ENCODE results near the gene BUB3. TPM values are rescaled to one million over a fixed set of nuclear protein-coding genes. Genes with fewer than 3 reads are reported as not detected.
A peak's percentile ranks its signal among the peaks of the same experiment; 100 is the strongest.

The BUB3 gene
- total RNA-seq, 1 donor from 2014 or later: 124 TPM

GRCh38 chr10:123143162-123143824, 10.9 kb upstream of the BUB3 start:
- H3K27ac Mint-ChIP-seq: no peak overlapping the region
- H3K36me3 Mint-ChIP-seq: no peaks in the 10 kb centered on the region
- no peaks in the 10 kb centered on the region for H3K9me3 Mint-ChIP-seq
- TF ChIP-seq CTCF (conservative IDR thresholded peaks at IDR 0.05): no peak
- no peak overlapping the region for H3K4me3 Mint-ChIP-seq
- peaks cover 21% of the 10 kb centered on the region for H3K4me1 Mint-ChIP-seq (ENCODE audit: unreplicated experiment)
- no peak for DNase-seq (ENCODE audit: extremely low spot score, unreplicated experiment)
- H3K27me3 Mint-ChIP-seq: peaks cover 94% of the 10 kb centered on the region

- no peak overlapping the region for H3K27ac Mint-ChIP-seq
- no peaks in the 10 kb centered on the region for H3K9me3 Mint-ChIP-seq
- DNase-seq (ENCODE audit: extremely low spot score, unreplicated experiment): no peak
- no peak for TF ChIP-seq CTCF (conservative IDR thresholded peaks at IDR 0.05)
- H3K4me1 Mint-ChIP-seq (ENCODE audit: unreplicated experiment): peaks cover 22% of the 10 kb centered on the region
- H3K4me3 Mint-ChIP-seq: no peak overlapping the region
- H3K27me3 Mint-ChIP-seq: peaks cover 92% of the 10 kb centered on the region
- H3K36me3 Mint-ChIP-seq: no peaks in the 10 kb centered on the region
Measured at GRCh38 chr10:123143825-123144168, 10.4 kb upstream of the BUB3 start.

DNA sequence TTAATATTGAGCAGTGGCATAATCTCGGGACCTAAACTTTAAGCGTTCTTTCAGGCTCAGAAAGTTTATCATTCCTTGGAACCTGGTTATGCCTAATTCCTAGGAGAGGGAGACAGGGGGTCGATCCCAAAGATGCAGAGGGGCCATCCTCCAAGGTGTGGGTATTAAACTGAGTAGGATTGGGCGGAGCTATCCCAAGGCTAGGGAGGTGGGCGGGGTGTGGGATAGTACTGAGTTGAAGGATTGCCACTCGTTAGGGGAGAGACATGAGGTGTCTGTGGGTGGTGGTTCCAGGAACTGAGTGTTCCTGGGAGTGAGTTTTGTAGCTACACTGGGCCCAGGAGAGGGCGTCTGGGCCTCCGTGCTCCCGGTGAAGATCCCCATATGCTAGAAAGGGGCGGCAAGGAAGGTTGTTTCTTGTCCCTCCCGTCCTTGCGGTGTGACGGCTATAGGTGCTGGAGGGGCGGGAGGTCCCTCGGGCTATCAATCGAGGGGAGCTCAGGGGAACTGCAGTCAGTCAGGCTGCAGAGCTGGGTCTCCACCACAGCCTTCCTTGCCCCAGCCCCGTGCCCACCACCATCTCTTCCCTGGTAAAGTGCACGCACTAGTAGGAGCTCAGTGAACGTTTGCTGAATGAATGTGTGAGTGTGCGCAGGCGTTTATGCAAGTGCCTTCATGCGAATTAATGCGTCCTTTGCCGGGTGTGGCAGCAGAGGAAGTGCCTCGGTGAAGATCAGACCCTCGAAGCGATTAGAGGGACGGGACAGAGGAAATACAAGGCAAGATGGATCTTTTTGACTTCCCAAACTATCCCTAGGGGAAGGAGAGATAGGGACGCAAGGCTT, 9.3 kb upstream of the BUB3 start:
- DNase-seq (ENCODE audit: extremely low spot score, unreplicated experiment): no peak
- Mint-ChIP-seq H3K36me3 (peaks cover 3% of the 10 kb centered on the region), H3K27ac (peak overlapping the region; percentile 8), H3K4me1 (ENCODE audit: unreplicated experiment) (peaks cover 18% of the 10 kb centered on the region), H3K27me3 (peaks cover 90% of the 10 kb centered on the region), H3K9me3 (no peaks in the 10 kb centered on the region), H3K4me3 (peak overlapping the region; percentile 60)
- TF ChIP-seq CTCF (conservative IDR thresholded peaks at IDR 0.05): peak; percentile 20

- Mint-ChIP-seq H3K4me1 (ENCODE audit: unreplicated experiment) (peaks cover 18% of the 10 kb centered on the region), H3K4me3 (peak overlapping the region; percentile 6), H3K9me3 (no peaks in the 10 kb centered on the region), H3K36me3 (peaks cover 3% of the 10 kb centered on the region), H3K27ac (peak overlapping the region; percentile 3), H3K27me3 (peaks cover 90% of the 10 kb centered on the region)
- DNase-seq (ENCODE audit: extremely low spot score, unreplicated experiment): no peak
- no peak for TF ChIP-seq CTCF (conservative IDR thresholded peaks at IDR 0.05)
Measured at GRCh38 chr10:123145542-123146012, 8.6 kb upstream of the BUB3 start.

DNA sequence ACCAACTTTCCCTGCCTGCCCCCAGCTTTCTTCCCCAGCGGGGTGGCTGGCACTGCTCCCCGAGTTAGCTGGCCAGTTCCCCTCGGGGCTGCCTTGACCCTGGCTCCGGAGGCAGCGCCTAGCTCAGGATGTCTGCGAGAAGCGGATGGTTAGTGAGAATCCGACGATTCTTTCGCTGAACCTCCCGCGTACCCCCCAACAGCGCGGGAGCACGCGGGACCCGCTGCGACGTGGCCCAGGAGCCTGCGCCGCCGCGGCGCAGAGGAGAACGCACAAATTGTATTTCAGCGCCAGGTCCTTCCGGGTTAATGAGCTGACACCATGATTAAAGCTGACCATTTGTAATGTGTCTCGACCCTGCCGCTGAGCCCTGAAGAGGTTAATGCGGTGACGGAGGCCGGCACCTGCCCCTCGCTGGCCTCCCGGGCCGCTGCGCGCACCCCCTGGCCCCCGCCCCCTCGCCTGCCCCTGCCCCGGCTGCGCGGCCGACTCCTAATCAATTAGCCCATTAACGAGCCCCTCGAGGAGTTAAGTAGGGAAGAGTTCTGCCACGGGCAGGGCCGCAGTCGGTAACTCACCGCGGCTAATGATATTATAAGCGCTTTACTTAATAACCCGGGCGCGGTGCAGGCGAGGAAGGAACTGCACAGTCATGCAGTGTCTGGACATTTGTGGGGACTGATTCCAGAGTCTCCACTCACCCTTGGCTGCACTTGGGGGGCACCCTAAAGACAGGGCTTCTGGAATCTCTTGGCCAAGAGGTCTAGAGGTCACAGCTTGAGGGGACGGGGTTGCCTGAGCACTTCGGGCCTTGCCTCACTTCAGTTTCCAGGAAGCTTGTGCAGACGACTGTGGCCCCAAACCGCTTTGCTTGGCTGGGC, 7.9 kb upstream of the BUB3 start:
- H3K4me1 Mint-ChIP-seq (ENCODE audit: unreplicated experiment): peaks cover 16% of the 10 kb centered on the region

More for the DNA sequence above, 7.9 kb upstream of the BUB3 start:
- Mint-ChIP-seq H3K4me3 (peak overlapping the region; percentile 26), H3K27me3 (peaks cover 90% of the 10 kb centered on the region), H3K36me3 (peaks cover 3% of the 10 kb centered on the region), H3K27ac (no peak overlapping the region), H3K9me3 (no peaks in the 10 kb centered on the region)
- TF ChIP-seq CTCF (conservative IDR thresholded peaks at IDR 0.05): no peak
- DNase-seq (ENCODE audit: extremely low spot score, unreplicated experiment): no peak
